HG02885 (cell line): ENCODE data around the gene UBE2O.
"Not testable (repeated sequence)": the region's sequence is repeated elsewhere in the genome, so short reads cannot be mapped to it uniquely, and the experiment has no call there.

Source experiments
- ATAC-seq: cut with Tn5 transposase; IDR thresholded peaks from one replicate; pipeline ENCODE4 v1.9.1; 2021; ENCODE audit warnings: mild to moderate bottlenecking; ENCODE audit not compliant: unreplicated experiment, poor library complexity

UBE2O gene

DNA sequence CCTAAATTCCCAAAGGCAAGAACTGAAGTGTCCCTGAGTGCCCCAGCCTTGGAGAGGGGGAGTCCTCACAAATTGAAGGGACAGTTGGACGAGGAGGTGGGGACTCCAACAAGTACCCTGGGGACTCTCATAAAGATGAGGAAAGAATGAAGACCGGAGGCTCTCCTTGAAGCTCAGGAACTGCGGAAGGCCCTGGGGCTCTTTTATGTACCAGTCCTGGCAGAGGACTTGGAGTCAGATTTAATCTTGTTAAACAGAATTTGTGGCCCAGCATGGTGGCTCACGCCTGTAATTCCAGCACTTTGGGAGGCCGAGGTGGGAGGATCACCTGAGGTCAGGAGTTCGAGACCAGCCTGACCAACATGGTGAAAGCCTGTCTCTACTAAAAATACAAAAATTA is 93.2 kb downstream of the UBE2O start:
- not testable (repeated sequence) for ATAC-seq

GRCh38 chr17:76359375-76359774 is 93.6 kb downstream of the UBE2O start:
- no peak for ATAC-seq

DNA sequence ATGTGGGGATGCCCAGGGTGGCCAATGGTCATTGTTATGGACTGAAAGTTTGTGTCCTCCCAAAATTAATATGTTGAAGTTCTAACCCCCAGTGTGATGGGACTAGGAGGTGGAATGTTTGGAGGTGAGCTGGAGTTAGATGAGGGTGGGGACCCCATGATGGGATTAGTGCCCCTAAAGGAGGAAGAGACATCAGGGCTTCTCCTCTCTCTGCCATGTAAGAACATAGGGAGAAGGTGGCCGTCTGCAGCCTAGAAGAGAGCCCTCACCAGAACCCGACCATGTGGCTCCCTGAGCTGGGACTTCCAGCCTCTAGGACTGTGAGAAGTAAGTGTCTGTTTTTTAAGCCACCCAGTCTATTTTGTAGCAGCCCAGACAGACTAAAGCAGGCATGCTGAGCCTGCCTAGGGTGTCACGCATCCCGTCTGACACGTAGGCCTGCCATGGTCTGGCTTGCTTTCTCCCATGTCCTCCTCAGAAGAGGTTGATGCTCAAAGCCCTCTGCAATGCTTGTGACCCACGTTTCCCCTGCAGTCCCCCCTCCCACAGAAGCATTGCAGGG is 95.3 kb downstream of the UBE2O start:
- ATAC-seq = no peak

DNA sequence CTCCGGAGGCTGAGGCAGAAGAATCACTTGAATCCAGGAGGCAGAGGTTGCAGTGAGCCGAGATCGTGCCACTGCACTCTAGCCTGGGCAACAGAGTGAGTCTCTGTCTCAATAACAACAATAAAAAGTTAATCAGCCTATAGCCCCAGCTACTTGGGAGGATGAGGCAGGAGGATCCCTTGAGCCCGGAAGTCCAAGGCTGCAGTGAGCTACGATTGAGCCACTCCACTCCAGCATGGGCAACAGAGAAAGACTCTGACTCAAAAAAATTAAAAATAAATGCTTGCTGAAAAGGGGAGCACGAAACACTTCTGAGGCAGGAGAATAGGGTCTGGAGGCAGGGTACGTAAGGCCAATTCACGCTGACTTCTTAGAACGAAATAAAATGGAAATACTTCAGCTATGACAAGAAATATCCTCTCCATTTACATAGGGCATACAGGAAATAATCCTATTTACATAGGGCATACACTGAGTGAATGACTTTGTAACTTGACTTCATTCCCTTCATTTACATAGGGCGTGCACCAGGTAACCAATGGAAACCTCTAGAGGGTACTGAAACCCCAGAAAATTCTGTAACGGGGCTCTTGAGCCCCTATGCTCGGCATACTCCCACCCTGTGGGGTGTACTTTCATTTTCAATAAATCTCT is 96.0 kb downstream of the UBE2O start:
- no peak for ATAC-seq

GRCh38 chr17:76354747-76355310 is 98.1 kb downstream of the UBE2O start:
- ATAC-seq = no peak

GRCh38 chr17:76354317-76354729 is 98.6 kb downstream of the UBE2O start:
- ATAC-seq = no peak

GRCh38 chr17:76353599-76354316 is 99.2 kb downstream of the UBE2O start, which contains the start of gene PRPSAP1:
Gene PRPSAP1 (minus strand): TSS chr17:76353916. CDS start chr17:76353703, 213 bp downstream.
- ATAC-seq = peak; percentile 91

GRCh38 chr17:76353004-76353598 is 99.9 kb downstream of the UBE2O start:
- ATAC-seq = peak; percentile 33

DNA sequence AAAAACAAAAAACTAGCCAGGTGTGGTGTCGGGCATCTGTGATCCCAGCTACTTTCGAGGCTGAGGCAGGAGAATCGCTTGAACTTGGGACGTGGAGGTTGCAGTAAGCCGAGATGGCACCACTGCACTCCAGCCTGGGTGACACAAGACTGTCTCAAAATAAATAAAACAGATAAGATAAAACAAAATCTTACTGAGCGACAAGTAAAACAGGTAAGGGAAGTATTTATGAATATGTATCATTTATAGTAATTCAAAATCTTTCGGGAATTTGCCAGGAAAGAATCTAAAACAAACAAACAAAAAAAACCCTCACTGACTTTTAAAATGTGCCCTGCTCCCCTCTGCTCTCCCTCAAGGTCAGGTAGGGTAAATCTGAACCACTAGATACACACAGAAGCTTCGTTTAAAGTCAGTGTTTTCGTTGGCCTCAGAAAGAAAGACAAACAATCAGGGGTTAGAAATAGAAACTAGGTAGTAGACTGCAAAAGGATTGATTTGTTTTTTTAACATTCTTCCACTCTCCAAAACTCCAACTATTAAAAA is 101.4 kb downstream of the UBE2O start:
- no peak for ATAC-seq

- no peak for ATAC-seq
Observed at GRCh38 chr17:76350463-76350862, 102.5 kb downstream of the UBE2O start.

- not testable (repeated sequence) for ATAC-seq
Observed at GRCh38 chr17:76346936-76347335, 106.0 kb downstream of the UBE2O start.

GRCh38 chr17:76345377-76345974 is 107.5 kb downstream of the UBE2O start:
- no peak for ATAC-seq

GRCh38 chr17:76343106-76343505 is 109.8 kb downstream of the UBE2O start:
- no peak for ATAC-seq

GRCh38 chr17:76341301-76341700 is 111.7 kb downstream of the UBE2O start:
- no peak for ATAC-seq
